Glutamatergic neuron (in vitro differentiated cells): ENCODE results near the gene NOVA2. TPM values are rescaled to one million over a fixed set of nuclear protein-coding genes. Genes with fewer than 3 reads are reported as not detected.

Experiments
- DNase-seq: peaks from one replicate; pipeline ENCODE4 v3.0.0; 2022
- H3K27ac Mint-ChIP-seq: one replicate; pipeline ENCODE4 v1.8.0; 2020; ENCODE audit warnings: mild to moderate bottlenecking, mixed read lengths, inconsistent platforms; ENCODE audit not compliant: unreplicated experiment
- H3K27me3 Mint-ChIP-seq: one replicate; pipeline ENCODE4 v1.8.0; 2020; ENCODE audit warnings: mild to moderate bottlenecking, moderate library complexity, mixed read lengths, inconsistent platforms; ENCODE audit not compliant: unreplicated experiment
- H3K36me3 Mint-ChIP-seq: one replicate; pipeline ENCODE4 v1.8.0; 2020; ENCODE audit warnings: mild to moderate bottlenecking, mixed read lengths, inconsistent platforms; ENCODE audit not compliant: unreplicated experiment
- H3K4me1 Mint-ChIP-seq: one replicate; pipeline ENCODE4 v1.8.0; 2020; ENCODE audit warnings: mild to moderate bottlenecking, low read depth, mixed read lengths, inconsistent platforms; ENCODE audit not compliant: unreplicated experiment
- H3K4me3 Mint-ChIP-seq: one replicate; pipeline ENCODE4 v1.8.0; 2020; ENCODE audit warnings: mild to moderate bottlenecking, mixed read lengths, inconsistent platforms; ENCODE audit not compliant: unreplicated experiment
- H3K9me3 Mint-ChIP-seq: one replicate; pipeline ENCODE4 v1.8.0; 2020; ENCODE audit warnings: mild to moderate bottlenecking, moderate library complexity, mixed read lengths, inconsistent platforms; ENCODE audit not compliant: unreplicated experiment
- total RNA-seq: library from RNA; stranded (reverse); fragmentation: NEBNext Ultra II Directional; extraction: Animal tissue kit (Norgen Biotek cat#: 25700); gene quantifications from one replicate; pipeline ENCODE4 v1.2.1, GENCODE V29; 2021; ENCODE audit not compliant: unreplicated experiment
- TF ChIP-seq, protein P1 (sequence below): fragments of 200-600 bp; sonication (generic); IDR thresholded peaks from one replicate; pipeline ENCODE4 v1.5.0; 2021; ENCODE audit not compliant: partially characterized antibody, unreplicated experiment

Gene NOVA2
- total RNA-seq, 1 donor from 2014 or later: 163 TPM

DNA sequence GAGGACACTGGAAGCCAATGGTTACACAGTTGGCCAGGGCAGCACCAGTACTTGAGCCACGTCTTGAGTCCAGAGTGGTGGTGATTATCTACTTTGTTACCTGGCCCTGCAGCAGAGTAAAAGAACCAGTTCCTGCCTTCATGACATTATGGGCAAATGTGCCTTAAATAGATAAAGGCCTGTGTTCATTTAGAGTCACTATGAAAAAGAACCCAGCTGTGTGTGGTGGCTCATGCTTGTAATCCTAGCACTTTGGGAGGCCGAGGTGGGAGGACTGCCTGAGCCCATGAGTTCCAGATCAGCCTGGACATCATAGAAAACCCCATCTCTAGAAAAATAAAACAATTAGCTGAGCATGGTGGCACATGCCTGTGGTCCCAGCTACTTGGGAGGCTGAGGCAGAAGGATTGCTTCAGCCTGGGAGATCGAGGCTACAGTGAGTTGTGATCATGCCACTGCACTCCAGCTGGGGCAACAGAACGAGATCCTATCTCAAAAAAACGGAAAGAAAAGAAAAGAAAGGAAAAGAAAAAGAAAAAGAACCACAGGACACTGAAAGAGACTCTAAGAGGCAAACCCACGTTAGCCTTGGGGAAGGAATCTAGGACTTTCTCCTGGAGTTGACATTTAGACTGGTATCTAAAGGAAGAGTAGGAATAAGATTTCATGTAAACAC is 84.3 kb downstream of the NOVA2 start:
- DNase-seq: no peak
- H3K9me3 Mint-ChIP-seq: peaks cover 9% of the 10 kb centered on the region
- H3K4me3 Mint-ChIP-seq: no peak overlapping the region
- H3K36me3 Mint-ChIP-seq: no peaks in the 10 kb centered on the region
- H3K27me3 Mint-ChIP-seq: peaks cover 5% of the 10 kb centered on the region
- H3K4me1 Mint-ChIP-seq: no peaks in the 10 kb centered on the region
- no peak overlapping the region for H3K27ac Mint-ChIP-seq
- TF ChIP-seq, protein P1, sequence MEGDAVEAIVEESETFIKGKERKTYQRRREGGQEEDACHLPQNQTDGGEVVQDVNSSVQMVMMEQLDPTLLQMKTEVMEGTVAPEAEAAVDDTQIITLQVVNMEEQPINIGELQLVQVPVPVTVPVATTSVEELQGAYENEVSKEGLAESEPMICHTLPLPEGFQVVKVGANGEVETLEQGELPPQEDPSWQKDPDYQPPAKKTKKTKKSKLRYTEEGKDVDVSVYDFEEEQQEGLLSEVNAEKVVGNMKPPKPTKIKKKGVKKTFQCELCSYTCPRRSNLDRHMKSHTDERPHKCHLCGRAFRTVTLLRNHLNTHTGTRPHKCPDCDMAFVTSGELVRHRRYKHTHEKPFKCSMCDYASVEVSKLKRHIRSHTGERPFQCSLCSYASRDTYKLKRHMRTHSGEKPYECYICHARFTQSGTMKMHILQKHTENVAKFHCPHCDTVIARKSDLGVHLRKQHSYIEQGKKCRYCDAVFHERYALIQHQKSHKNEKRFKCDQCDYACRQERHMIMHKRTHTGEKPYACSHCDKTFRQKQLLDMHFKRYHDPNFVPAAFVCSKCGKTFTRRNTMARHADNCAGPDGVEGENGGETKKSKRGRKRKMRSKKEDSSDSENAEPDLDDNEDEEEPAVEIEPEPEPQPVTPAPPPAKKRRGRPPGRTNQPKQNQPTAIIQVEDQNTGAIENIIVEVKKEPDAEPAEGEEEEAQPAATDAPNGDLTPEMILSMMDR: no peak

DNA sequence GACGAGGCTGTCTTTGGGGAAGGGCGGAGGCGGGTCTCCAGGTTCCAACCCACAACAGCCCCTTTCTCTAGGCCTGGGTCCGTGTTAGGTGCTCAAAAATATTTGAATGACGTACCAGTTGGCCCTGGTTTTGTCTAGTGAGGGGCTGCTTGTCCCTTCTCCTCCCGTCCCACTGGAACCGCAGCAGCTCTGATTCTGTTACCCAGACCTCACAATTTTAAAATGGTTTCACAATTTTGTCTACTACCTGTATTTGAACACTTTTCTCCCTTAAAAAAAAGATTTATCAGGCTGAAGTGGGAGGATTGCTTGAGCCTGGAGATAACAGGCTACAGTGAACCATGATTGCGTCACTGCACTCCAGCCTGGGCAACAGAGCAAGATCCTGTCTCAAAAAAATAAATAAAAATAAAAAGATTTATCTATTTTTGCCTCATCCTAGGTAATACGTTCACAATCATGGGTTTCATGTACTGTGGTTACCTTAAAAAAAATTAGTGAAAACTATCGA is 86.4 kb downstream of the NOVA2 start:
- peak overlapping the region; percentile 96 for H3K4me3 Mint-ChIP-seq
- no peaks in the 10 kb centered on the region for H3K36me3 Mint-ChIP-seq
- TF ChIP-seq, protein P1: no peak
- H3K4me1 Mint-ChIP-seq: peaks cover 5% of the 10 kb centered on the region
- peaks cover 5% of the 10 kb centered on the region for H3K27me3 Mint-ChIP-seq
- H3K9me3 Mint-ChIP-seq: peaks cover 5% of the 10 kb centered on the region
- no peak for DNase-seq
- peak overlapping the region; percentile 93 for H3K27ac Mint-ChIP-seq

DNA sequence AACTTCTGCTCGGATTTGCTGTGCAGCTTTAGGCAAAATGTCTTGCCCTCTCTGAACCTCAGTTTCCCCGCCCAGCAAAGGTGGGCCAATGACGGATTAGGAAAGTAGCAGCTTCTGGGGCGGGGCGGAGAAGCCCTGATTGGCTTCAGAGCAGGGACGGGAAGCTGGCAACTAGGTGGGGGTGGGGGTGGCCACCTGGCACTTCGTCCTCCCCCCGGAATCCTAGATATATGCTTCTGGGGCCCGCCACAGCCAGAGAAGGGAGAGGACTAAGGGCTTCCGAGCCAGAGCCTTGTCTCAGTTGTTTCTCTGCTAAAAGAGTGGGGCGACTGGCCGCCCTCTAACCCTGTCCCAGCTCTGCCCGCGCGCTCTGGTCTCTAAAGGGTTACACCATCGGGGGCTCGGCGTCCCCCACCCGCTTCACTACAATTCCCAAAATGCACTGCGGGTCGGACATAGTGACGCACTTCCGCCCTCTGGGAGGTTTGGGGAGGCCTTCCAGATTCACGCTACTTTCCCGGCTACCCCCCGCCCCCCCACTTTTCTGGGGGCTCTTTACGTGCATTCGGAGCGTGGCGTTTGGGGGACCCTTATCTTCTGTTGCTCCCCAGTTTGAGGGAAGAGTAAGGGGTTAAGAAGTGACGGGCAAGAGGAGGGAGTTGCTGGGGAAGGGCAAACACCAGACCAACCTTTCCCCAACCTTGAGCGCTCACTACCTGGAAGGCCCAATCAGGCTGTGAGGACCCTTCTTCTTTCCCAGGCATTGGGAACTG is 87.1 kb downstream of the NOVA2 start:
- TF ChIP-seq, protein P1: no peak
- peak; percentile 92 for DNase-seq
- Mint-ChIP-seq H3K9me3 (peaks cover 6% of the 10 kb centered on the region), H3K27ac (peak overlapping the region; percentile 93), H3K4me1 (peaks cover 6% of the 10 kb centered on the region), H3K27me3 (peaks cover 5% of the 10 kb centered on the region), H3K36me3 (no peaks in the 10 kb centered on the region), H3K4me3 (peak overlapping the region; percentile 96)

DNA sequence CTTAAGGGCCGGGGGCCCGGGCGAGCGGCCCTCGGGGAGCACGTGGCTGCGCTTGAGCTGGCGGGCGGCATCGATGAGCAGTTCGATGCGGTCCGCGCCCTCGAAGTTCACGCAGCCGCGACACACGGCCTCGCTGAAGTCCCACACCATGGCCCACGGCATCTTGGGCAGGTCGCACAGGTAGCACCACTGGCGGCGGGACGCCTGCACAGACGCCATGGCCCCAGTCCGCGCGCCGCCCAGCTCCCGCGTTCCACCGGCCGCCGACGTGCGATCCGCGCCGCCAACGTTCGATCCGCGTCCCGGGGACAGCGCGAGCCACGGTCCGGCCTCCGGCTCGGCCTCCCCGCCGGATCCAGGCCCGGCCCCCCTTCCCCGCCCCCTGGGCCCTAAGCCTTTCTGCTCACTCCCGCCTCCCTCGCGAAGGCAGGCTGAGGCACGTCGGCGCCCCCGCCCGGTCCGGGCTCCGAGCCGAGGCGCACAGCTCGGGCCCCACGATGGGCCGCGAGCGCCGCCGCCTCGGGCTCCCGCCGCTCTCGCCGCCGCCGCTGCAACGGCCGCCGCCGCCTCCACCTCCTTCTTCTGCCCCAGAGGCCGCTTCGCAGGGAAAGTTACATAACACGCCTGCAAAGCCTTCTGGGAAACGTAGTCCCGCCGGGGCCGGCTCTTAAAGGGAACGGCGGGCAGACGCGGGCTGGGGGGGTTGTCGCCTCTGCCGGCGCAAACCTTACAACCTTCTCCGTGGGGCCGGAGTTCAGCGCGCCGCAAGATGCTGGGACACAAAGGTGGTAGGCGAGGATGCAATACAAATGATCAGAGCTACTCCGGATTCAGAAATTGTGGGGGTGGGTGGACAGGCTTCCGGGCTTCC is 87.9 kb downstream of the NOVA2 start, which contains the start of gene IRF2BP1:
IRF2BP1 (minus strand) TSS at position 586 of the 871 bp plus-strand sequence; CDS start at position 219, 367 bp downstream.
- TF ChIP-seq, protein P1: no peak
- peak; percentile 94 for DNase-seq
- Mint-ChIP-seq H3K4me3 (peak within 1 kb of the TSS; percentile 96), H3K36me3 (no peaks in the 10 kb centered on the region), H3K4me1 (peaks cover 9% of the 10 kb centered on the region), H3K9me3 (peaks cover 9% of the 10 kb centered on the region), H3K27ac (peak within 1 kb of the TSS; percentile 93), H3K27me3 (peaks cover 7% of the 10 kb centered on the region)
